ENCODE results near the gene PCCB. TPM values are rescaled to one million over a fixed set of nuclear protein-coding genes. Genes with fewer than 3 reads are reported as not detected.

Gene PCCB
- total RNA-seq, 2 donors from 2014 or later = 43.2 to 112 TPM

DNA sequence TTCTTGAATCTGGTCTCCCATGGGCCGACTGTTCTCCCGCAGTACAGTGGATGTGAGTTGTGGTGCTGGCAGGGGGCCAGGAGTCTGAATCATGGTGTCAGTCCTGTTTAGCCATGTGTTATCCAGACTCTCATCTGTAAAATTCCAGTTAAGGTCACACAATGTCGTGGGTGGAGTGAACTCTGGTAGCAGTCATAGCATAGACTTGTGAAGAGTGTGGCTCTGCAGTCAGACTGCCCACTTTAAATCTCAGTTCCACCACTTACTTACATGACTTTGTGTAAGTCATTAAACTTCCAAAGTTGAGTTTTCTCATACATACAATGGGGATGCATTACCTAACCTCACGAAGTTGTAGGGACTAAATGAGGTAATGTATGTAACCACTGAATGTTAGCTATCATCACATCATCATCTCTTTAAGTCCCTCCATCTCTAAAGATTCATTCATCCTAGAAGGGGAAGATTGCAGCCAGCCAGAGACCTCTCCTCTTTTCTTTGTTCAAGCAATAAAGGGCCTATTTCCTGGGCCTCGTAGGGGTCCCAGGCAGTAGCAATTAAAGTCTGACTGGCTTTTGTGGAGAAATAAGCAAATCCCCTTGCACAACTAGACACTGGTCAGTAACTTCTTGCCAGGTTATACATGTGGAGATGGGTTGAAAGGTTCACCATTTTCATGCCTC lies 93.9 kb downstream of the PCCB start:
- TF ChIP-seq, protein P1, sequence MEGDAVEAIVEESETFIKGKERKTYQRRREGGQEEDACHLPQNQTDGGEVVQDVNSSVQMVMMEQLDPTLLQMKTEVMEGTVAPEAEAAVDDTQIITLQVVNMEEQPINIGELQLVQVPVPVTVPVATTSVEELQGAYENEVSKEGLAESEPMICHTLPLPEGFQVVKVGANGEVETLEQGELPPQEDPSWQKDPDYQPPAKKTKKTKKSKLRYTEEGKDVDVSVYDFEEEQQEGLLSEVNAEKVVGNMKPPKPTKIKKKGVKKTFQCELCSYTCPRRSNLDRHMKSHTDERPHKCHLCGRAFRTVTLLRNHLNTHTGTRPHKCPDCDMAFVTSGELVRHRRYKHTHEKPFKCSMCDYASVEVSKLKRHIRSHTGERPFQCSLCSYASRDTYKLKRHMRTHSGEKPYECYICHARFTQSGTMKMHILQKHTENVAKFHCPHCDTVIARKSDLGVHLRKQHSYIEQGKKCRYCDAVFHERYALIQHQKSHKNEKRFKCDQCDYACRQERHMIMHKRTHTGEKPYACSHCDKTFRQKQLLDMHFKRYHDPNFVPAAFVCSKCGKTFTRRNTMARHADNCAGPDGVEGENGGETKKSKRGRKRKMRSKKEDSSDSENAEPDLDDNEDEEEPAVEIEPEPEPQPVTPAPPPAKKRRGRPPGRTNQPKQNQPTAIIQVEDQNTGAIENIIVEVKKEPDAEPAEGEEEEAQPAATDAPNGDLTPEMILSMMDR (IDR thresholded peaks at IDR 0.05) = no peak
- Histone ChIP-seq H3K27me3 (no peaks in the 10 kb centered on the region), H3K36me3 (peaks cover 31% of the 10 kb centered on the region), H3K27ac (no peak overlapping the region), H3K4me1 (no peaks in the 10 kb centered on the region), H3K9me3 (no peaks in the 10 kb centered on the region), H3K4me3 (no peak overlapping the region)
- DNase-seq (ENCODE audit: low spot score) = peak; percentile 92

DNA sequence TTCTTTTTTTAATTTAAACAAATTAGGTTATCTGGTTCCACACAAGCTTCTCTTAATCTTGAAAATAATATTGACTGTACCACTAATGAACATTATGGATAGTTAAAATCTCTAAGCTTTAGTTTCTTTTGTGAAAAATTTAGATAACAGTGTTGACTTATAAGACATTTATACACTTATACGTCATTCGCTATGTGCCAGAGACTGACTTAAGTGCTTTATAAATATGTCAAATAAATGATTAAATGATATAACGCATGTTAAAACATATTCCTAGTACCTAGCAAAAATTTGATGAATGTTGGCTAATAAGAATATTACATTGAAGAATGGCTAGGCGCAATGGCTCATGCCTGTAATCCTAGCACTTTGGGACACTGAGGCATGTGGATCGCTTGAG lies 96.3 kb downstream of the PCCB start:
- Histone ChIP-seq H3K4me1 (peaks cover 0 to 17% of the 10 kb centered on the region in 2 donors), H3K36me3 (peaks cover 6% of the 10 kb centered on the region), H3K4me3 (no peak overlapping the region), H3K27me3 (no peaks in the 10 kb centered on the region), H3K9me3 (no peaks in the 10 kb centered on the region), H3K27ac (no peak overlapping the region)
- TF ChIP-seq, protein P1 (IDR thresholded peaks at IDR 0.05) = no peak
- DNase-seq (ENCODE audit: low spot score) = no peak

DNA sequence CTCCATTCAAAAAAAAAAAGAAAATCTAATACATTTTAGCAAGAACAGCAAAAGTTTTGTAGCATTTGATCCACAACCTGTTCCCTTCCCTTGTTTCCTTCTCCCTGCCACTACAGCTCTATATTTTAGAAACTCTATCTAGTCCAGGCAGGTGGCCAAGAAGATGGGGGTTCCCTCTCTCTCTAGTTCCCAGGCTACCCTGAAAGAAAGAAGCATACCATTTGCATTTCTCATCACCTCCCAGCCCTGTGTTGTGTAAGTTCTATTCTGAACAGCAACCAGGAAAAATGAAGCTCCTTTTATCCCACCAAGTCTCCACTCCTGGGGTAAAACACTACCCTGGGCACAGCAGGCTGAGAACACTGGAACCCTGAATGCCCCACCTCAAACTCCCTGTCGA lies 100.0 kb downstream of the PCCB start:
- Histone ChIP-seq H3K27ac (peak overlapping the region in 1 of 2 donors; percentile 37), H3K4me3 (no peak overlapping the region), H3K9me3 (no peaks in the 10 kb centered on the region), H3K27me3 (no peaks in the 10 kb centered on the region), H3K36me3 (no peaks in the 10 kb centered on the region), H3K4me1 (peaks cover 0 to 20% of the 10 kb centered on the region in 2 donors)
- TF ChIP-seq, protein P1 (IDR thresholded peaks at IDR 0.05) = no peak
- no peak for DNase-seq (ENCODE audit: low spot score)

DNA sequence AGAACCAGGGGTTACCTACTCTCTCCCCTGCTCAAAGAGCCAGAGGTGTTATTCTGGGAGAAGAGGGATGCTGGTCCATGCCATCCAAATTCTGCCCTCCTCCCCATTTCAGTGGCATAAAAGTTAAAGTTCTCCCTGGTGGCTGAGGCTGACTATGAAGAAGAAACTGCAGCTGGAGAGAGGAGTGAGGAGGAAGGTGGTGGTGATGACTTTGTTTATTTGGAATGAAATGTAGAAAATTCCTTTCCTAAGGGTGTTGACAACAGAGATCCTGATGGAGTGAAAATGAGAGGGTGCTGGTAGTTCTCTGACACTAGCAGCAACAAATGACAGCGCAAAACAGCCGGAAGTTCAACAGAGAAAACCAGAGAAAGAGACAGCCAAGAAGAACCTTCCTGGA lies 100.4 kb downstream of the PCCB start:
- Histone ChIP-seq H3K27me3 (no peaks in the 10 kb centered on the region), H3K4me3 (no peak overlapping the region), H3K4me1 (peaks cover 0 to 20% of the 10 kb centered on the region in 2 donors), H3K27ac (peak overlapping the region in 1 of 2 donors; percentile 37), H3K9me3 (no peaks in the 10 kb centered on the region), H3K36me3 (no peaks in the 10 kb centered on the region)
- TF ChIP-seq, protein P1 (IDR thresholded peaks at IDR 0.05) = no peak
- DNase-seq (ENCODE audit: low spot score) = no peak

DNA sequence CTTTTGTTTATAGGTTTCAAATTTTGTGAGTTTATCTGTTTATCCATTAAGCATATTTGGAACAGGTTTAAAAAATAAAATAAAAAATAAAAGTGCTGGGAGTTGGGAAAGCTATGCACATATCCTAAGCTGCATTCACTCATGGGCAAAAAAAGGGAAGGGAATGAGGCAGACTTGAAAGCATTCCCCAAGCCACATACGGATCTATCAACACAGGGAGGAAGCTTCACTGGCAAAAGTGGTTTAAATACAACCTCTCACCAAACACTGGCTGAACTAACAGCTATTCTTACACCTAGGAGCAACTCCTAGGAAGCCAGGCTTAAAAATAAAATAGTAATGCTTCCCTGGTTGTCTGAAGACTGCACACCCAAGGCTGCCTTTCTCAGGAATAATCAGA lies 101.2 kb downstream of the PCCB start:
- peak overlapping the region in 1 of 2 donors; percentile 37 for H3K27ac ChIP-seq
- peaks cover 0 to 20% of the 10 kb centered on the region in 2 donors for H3K4me1 ChIP-seq
- no peaks in the 10 kb centered on the region for H3K36me3 ChIP-seq
- no peak for DNase-seq (ENCODE audit: low spot score)
- no peaks in the 10 kb centered on the region for H3K9me3 ChIP-seq
- no peaks in the 10 kb centered on the region for H3K27me3 ChIP-seq
- H3K4me3 ChIP-seq = no peak overlapping the region
- TF ChIP-seq, protein P1 (IDR thresholded peaks at IDR 0.05) = no peak

DNA sequence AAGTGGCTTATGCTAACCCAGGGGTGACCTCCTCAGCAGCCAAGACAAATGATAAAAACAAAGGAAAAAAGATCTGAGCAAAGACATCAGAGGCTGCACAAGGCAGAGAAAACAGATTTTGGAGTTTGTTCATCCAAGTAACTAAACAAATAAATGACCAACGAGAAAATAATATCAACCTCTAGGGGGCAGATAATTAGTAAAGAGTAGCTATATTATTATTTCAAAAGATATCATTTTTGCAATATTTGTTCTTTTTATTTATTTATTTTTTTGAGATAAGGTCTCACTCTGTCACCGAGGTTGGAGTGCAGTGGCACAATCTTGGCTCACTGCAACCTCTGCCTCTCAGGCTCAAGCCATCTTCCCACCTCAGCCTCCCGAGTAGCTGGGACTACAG lies 101.8 kb downstream of the PCCB start:
- H3K4me1 ChIP-seq = peaks cover 0 to 20% of the 10 kb centered on the region in 2 donors
- TF ChIP-seq, protein P1 (IDR thresholded peaks at IDR 0.05) = peak in 1 of 2 donors; percentile 41
- DNase-seq (ENCODE audit: low spot score) = no peak
- no peaks in the 10 kb centered on the region for H3K9me3 ChIP-seq
- no peaks in the 10 kb centered on the region for H3K27me3 ChIP-seq
- peak overlapping the region in 1 of 2 donors; percentile 37 for H3K27ac ChIP-seq
- H3K36me3 ChIP-seq = peaks cover 3% of the 10 kb centered on the region
- no peak overlapping the region for H3K4me3 ChIP-seq

All from right atrium auricular region (tissue), 2 donors.